ENCODE measurements around the gene SDK1.

Gene SDK1

GRCh38 chr7:4015371-4015770 lies 714.3 kb downstream of the SDK1 start:
- in situ Hi-C loops (cut with HindIII; ENCODE audit: low sequenced_read_pairs): no loop called here
- H3K4me3 ChIP-seq (ENCODE audit: low read depth, low read length): no peak overlapping the region
- no peak for DNase-seq (ENCODE audit: low read depth)
- TF ChIP-seq CTCF (IDR thresholded peaks at IDR 0.05; ENCODE audit: low read depth, low read length, missing control alignments): no peak

GRCh38 chr7:4015996-4016395 lies 714.9 kb downstream of the SDK1 start:
- no peak for DNase-seq (ENCODE audit: low read depth)
- no peak for TF ChIP-seq CTCF (IDR thresholded peaks at IDR 0.05; ENCODE audit: low read depth, low read length, missing control alignments)
- in situ Hi-C loops (cut with HindIII; ENCODE audit: low sequenced_read_pairs): no loop called here
- no peak overlapping the region for H3K4me3 ChIP-seq (ENCODE audit: low read depth, low read length)

- TF ChIP-seq CTCF (IDR thresholded peaks at IDR 0.05; ENCODE audit: low read depth, low read length, missing control alignments): no peak
- no peak overlapping the region for H3K4me3 ChIP-seq (ENCODE audit: low read depth, low read length)
- in situ Hi-C loops (cut with HindIII; ENCODE audit: low sequenced_read_pairs): no loop called here
- no peak for DNase-seq (ENCODE audit: low read depth)
These were observed 716.0 kb downstream of the SDK1 start for GRCh38 chr7:4017081-4017480.

GRCh38 chr7:4017785-4018184 lies 716.7 kb downstream of the SDK1 start:
- H3K4me3 ChIP-seq (ENCODE audit: low read depth, low read length): no peak overlapping the region
- in situ Hi-C loops (cut with HindIII; ENCODE audit: low sequenced_read_pairs): no loop called here
- no peak for DNase-seq (ENCODE audit: low read depth)
- TF ChIP-seq CTCF (IDR thresholded peaks at IDR 0.05; ENCODE audit: low read depth, low read length, missing control alignments): no peak

GRCh38 chr7:4018601-4019316 lies 717.7 kb downstream of the SDK1 start:
- no peak for TF ChIP-seq CTCF (IDR thresholded peaks at IDR 0.05; ENCODE audit: low read depth, low read length, missing control alignments)
- DNase-seq (ENCODE audit: low read depth): no peak
- H3K4me3 ChIP-seq (ENCODE audit: low read depth, low read length): no peak overlapping the region
- in situ Hi-C loops (cut with HindIII; ENCODE audit: low sequenced_read_pairs): no loop called here

GRCh38 chr7:4020086-4020485 lies 719.0 kb downstream of the SDK1 start:
- no peak for DNase-seq (ENCODE audit: low read depth)
- H3K4me3 ChIP-seq (ENCODE audit: low read depth, low read length): no peak overlapping the region
- TF ChIP-seq CTCF (IDR thresholded peaks at IDR 0.05; ENCODE audit: low read depth, low read length, missing control alignments): no peak
- in situ Hi-C loops (cut with HindIII; ENCODE audit: low sequenced_read_pairs): no loop called here

Data from astrocyte of the cerebellum (primary cell).